ENCODE results near the gene NKX1-2.

The NKX1-2 gene

DNA sequence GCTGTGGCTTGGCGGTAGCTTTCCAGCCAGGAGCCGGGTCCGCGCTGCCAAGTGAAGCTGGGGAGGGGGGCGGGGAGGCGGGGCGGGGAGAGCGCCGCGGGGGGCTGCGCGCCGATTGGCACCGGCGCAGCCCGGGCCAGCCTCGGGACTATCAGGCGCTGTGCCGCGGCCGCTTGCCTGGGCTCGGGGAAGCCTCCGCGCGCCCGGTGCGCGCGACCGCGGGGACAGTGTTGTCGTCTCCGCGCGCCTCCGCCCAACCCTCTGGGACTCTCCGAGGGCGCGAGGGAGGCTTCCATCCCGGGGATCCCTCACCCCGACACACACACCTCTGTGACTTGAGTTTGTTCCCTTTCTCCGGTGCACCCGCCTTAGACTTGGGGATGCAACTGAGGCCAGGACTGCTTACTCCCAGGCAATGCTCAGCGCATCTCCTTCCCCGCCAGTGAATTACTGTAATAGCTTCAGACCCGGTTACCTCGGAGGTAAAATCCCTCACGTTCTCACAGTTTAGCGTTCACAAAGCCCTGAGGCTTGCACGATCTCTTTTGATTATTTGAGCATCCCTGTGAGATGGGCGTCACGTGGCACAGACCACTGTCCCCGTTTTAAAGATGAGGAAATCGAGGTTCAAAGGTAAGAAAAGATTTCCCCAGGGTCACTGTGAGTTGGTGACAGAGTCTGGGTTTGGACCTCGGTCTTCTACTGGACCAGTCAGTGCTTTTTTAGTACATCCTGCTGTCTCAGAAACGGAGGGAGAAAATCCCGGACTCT is at the start of gene NKX1-2:
Gene NKX1-2, minus strand, starts transcription at position 24 of the 771 bp plus-strand sequence. CDS start 92 bp downstream, outside the sequence.
- no peak for DNase-seq

DNA sequence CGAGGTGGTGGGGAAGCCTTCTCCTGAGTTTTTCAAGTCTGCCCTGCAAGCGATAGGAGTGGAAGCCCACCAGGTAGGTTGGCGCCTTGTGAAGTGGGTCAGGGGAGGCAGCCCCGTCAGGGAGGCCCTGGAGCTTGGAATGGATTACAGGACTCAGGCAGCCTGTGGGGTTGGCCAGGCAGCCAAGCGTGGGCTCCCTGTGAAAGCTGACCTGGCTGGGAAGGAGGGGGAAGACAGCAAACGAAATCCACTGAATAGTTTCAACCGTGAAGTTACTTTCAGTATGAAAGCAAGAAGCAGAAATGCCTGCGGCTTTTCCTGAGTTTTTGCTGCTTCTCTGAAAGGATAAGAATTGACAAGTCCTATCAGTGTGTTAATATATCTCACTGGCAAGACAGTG is 48.2 kb upstream of the NKX1-2 start:
- DNase-seq, result no peak

DNA sequence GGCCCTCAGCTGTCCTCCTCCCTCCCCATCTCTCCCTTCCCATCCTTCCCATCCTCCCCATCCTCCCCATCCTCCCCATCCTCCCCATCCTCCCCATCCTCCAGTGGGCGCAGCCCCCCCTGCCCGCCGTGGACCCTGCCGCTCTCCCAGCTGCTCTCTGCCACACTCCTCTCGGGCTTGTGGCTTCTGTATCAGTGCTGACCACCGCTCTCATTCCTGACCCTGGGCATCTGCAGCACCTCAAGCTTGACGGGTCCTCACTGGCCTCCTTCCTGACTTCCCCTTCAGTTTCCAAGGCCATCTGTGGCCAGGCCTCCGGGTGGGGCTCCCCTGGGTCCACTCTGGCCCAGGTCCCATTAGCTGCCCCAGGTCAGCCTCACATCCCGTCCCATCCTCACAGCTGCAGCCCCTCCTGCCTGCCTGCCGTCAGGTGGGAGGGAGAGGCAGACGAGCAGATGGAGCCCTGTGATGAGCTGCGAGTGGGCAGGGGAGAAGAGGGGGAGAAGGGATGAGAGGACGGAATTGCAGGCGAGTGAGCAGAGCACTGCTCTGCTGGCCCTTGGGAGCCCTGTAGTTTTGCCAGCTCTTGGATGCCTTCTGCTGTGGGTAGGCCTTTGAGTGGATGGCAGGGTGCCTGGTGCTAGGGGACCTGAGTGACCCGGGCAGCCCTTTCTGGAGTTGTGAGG is 47.5 kb upstream of the NKX1-2 start:
- DNase-seq, result no peak

DNA sequence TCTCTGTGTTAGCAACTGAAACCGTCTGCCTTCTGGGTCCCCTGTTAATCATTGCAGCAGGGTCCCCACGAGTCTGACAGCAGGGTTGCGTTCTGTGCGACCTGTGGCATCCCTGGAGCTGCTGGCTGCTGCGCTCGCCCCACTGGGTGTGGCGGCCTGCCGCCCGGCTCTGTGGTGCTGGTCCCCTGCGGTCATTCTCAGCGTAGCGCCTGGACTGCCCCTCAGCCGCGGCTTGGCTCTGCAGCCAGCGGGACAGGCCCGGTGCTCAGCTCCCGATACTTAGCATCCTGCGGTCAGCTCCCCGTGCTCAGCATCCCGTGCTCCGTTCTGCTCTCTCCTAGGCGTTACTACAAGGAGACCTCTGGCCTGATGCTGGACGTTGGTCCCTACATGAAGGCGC is 46.8 kb upstream of the NKX1-2 start:
- DNase-seq, result no peak

DNA sequence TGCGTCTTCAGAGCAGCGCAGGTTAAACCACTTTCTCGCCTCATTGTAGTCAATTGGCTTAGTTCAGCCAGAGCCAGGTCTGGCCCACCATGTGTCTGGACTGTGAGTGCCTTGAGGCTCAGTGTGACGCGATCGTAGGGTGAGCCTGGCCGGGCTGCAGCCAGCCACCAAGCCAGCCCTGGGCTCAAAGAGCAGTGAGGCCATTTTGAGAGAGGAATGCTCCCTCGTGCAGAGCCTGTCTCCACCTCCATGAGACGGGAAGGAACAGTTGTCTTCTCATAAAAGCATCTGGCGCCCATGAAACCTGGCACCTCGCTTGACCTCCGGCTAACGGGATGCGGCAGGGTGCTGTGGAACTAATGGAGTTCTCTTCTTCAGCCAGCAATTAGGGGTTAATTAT is 46.3 kb upstream of the NKX1-2 start:
- no peak for DNase-seq

DNA sequence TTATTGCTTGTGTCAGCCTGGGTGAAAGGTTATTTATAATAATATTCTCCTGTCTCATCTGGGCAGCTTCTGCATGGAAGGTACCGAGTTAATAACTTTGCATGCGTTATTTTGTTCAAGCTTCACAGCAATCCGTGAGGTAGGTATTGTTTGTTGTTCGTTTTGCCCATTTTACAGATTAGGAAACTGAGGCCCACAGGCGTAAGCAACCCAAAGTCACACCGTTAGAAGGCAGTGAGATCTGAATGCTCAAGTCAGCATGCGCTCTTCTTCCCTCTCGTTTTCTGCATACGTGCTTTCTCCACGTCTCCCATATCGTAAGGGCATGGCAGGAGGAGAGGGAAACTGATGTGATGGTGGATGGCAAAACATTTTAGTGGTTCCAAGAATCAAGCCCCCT is 45.9 kb upstream of the NKX1-2 start:
- no peak for DNase-seq

DNA sequence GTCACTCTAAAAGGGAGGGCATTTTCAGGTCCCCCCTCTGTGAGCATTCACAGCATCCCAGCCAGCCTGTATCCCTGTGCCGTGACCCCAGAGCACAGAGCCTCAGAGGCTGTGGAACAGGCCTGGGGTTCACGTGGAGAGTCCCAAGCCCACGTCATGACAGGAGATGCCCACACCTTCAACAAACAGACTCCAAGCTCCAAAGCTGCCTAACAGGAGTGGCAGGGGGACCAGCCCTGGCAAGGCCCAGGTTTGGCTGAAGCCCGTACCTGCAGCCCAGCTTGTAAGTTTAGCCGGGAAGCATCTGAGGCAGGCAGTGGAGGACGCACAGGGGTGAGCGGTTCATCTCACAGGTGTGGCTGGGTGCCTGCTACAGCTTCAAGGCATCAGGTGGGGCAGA is 45.3 kb upstream of the NKX1-2 start:
- no peak for DNase-seq

DNA sequence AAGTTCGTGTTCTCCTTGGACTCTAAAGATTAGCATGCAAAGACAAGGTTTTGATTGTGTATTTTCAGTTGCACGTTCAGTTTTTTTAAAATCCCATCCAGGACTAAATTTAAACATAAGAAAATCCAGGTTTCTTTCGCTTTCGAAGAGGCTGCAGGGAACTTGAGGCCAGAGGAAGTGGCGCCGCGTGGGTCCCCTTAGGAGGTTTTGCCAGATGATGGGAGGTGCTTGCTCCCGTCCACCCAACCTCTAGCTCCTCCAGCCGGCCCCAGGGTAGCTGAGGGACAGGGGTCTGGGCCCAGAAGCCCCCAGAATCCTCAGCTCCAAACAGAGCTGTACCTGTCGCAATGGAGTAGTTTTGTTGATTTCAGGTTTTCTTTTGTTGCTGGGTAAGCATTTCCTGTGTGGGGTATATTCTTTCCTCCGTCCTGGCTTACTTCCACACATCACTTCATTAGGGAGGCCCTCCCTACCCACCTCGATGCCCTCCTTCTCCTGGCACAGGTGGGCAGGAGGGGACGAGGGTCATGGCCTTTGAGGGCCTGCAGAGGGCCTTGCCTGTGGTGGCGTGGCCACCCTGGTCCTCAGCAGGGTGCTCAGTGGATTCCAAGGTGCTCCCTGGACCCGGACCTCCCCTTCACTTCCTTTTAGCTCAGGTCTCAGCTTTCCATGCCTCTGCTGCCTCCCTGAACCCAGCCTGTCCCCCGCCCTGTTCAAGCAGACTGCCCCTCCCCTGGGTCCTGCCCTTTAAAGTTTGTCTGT is 44.4 kb upstream of the NKX1-2 start:
- DNase-seq, result no peak

DNA sequence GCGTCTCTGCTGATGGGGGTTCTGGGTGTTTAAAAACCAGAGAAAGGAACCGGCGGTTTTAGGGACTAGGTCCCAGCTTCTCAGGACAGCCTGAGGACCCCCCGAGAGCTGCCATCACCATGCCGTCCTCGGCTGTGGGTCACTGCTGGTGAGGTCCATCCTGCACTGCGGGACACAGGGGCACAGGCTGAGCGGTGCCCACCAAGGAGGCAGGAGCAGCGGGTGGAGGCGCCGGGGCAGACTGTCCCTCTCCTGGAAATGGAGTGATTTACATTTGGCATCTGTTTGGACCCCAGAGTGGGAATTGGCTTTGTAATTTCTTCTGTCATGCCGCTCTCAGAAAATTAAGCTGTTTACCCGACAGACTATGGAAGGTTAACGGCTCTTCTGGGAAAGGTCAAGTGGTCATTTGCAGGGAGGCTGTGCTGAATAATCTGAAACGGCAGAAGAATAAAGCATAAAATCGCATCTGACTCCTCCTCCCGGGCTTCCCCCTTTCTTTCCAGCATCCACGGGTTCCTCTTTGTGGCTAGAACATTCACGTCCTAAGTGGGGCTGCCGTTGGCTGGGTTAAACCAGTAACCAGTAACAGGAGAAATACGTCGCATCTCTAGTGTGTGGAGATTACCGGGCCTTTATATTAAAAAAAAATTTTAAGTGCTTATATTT is 43.5 kb upstream of the NKX1-2 start:
- DNase-seq, result no peak

DNA sequence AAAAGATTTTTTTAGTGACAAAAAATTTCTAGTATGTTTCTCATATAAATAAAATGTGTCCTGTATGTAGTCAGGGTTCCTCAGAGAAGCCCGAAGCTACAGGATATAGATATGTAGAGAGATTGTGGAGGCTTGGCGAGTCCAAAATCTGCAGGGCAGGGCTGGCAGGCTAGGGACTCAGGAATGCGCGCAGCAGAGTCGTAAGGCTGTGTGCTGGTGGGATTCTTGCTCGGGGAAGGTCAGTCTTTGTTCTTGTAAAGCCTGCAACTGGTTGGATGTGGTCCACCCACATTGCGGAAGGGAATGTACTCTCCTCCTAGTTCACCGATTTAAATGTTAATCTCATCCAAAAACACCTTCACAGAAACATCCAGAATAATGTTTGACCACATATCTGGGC is 42.4 kb upstream of the NKX1-2 start:
- no peak for DNase-seq

DNA sequence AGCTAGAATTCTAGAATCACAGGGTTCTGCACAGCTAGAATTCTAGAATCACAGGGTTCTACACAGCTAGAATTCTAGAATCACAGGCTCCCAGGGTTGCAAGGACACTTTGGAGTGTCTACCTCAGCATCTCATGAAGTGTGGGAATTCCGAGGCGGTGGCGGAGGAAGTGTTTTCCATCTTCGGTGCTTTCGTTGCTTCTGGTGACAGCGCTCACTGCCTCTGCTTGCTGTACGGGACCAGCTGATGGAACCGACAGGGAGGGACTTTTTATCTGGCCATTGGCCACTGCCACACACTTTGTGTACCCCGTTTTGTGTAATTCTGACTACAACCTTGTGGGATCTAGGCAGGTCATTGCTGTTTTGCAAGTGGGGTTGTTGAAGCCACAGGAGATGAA is 41.3 kb upstream of the NKX1-2 start:
- DNase-seq, result no peak

DNA sequence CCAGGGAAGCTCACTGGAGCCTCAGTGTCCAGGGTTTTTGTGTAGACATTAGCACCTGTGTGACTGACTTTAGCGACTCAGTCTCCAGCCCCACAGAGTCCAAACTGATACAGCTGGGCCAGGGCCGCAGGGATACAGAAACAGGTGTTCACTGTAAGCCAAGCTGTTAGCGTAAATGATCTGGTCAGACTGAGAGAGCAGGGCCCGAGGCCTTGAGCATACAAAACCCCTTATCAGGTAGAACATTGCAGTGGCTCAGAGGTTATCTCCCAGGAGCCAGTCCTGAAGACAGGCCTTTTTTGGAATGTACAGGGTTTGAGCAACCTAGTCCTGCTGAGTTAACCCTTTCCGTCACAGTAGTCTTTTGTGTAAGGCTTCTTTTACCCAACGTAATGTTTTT is 36.8 kb upstream of the NKX1-2 start:
- no peak for DNase-seq

DNA sequence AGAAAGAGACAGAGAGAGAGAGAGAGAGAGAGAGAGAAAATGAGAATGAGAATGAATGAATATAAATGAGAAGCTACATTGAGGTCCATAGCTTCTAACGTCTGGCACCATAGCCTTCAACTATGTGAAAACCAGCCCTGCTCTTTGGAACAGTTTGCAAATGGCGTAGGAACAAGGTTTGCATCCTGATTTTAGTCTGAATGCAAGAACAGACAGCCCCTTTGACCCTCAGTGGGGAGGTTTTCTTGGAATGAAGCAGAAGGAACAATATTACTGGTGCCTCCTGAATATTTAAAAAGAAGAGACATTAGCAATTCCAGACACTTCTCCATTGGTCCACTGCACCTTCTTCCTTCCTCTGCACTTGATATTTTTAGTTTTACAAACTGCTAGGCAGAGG is 34.8 kb upstream of the NKX1-2 start:
- DNase-seq, result no peak

DNA sequence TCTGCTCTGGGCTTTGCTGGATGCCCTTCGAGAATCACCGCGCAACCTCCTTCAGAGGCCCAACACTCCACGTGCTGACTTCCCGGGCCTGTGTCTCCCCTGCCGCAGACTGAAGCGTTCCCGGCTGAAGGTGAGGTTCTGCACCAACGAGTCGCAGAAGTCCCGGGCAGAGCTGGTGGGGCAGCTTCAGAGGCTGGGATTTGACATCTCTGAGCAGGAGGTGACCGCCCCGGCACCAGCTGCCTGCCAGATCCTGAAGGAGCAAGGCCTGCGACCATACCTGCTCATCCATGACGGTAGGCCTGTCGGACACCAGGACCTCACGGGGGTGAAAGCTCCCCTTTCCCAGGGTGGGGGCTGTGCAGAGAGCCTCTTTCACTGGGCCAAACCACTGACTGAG is 34.2 kb upstream of the NKX1-2 start:
- DNase-seq, result no peak

DNA sequence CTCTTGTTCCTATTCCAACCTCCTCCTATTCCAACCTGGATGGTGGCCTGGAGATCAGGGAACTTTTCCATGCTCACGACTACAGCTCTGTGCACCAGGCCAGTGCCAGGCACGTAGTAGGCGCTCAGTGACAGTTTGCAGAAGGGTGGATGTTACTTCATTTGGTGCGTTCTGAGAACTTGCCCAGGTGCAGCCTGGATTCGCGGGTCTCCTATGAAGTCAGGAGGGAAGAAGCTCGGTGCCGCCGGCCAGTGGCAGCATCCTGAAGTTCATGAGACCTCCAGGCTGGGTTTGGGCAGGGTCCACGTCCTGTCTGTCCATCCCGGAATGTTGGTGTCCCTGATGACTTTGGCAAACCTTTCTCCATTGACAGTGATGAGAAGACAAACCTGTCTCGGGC is 33.0 kb upstream of the NKX1-2 start:
- DNase-seq, result no peak

DNA sequence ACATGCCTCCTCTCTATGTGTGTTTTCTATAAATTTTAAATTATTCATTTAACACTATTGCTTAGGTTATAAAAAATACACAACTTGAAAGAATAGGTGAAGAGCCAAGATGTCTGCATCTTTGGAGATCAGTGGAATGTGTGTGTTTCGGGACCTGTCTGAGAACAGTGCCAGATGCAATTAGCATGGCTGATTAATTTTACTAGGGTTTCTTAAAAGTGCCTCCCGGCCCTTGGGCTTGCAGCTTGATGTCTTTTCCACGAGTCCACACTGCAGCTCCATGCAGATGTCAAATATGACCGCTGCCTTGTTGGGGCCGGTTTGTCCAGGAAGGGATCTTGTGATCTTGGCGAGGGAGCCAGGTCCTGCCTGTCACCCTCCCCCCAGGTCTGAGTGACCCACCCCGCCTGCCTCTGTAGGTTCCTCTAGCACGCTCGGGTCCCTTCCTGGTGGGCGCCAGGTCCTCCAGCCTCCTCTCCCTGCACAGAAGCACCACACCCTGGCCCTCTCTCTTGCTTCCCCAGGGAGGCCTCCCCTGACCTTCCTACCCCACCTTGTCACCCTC is 32.5 kb upstream of the NKX1-2 start:
- DNase-seq, result no peak

DNA sequence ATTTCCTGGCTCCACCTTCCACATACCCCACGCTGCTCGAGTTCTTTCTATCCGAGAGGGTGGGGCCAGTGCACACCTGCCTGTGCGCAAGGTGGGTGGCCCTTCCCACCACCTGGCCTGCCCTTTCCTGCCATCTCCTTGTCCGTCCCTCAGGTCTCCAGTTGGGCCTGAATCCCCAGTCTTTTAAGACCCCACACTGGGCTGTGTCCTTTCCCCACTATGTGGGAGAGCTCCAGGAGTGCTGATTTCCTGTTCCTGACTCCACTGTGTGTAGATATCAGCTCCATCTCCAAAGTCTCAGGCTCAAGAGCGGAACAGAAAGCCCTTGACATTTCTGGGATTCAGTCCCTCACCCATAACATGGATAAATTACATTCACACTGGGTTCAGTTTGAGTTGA is 31.9 kb upstream of the NKX1-2 start:
- DNase-seq, result no peak

DNA sequence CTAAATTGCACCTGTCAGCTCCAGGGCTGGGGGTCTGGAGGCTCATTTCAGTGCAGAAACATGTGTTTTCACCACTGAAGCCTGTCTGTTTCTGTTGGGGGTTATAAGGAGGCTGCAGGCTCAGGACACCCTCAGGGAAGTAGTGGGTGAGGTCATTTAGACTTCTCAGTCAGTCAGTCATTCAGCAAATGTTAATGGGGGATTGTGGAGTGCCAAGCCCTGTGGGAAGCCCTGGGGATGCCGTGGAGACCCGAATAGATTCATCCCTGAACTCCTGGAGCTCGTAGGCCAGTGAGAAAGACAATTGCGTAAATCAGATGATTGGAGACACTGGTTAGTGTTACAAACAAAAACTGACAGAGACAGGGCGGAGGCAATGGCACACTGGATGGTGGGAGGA is 31.0 kb upstream of the NKX1-2 start:
- no peak for DNase-seq

DNA sequence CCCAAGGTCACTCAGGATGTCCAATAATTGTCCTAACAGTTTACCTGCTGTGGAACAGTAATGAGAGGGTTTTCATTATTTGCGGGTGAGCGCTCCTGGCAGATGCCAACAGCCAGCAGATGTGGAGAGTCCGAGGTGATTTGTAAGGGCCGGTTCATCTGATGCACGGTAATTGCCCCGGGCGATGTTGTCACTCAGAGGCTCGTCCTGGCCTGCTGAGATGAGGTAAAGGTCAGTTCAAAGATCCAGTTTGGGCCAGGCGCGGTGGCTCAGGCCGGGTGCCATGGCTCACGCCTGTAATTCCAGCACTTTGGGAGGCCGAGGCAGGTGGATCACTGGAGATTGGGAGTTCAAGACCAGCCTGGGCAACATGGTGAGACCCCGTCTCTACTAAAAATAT is 28.7 kb upstream of the NKX1-2 start:
- DNase-seq, result no peak

DNA sequence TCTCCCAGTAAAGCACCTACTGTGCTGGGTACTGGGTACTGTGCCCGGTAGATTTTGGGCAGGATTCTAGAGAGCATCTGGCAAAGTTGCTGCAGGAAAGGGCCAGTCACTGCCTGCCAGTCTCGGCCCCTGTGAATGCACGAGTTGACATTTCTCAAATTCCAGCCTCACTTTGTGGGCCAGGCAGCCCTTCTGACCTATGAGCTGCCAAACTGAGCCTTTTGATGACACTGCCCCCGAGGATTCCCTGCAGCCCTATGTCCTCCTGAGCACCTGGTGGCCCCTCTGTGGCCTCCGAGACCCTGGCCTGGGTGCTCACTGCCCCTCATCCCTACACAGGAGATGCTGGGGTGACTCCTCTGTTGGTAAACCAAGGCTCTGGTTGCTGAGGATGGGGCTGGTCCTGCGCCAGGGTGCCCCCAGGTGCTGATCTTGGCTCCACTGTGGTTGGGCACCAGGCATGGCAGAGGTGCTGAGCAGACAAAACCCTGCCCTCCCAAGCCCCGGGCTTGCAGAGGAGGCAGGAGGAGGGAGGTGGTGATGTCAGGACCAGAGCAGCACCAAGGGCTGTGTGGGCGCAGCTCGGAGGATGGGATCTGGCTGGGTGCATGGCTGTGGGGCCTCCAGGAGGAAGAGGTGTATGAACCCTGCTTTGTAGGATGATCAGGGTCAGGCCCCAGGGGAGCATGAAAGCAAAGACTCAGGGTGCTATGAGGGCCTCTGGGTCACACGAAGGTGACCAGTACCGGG is 28.0 kb upstream of the NKX1-2 start:
- DNase-seq, result no peak

DNA sequence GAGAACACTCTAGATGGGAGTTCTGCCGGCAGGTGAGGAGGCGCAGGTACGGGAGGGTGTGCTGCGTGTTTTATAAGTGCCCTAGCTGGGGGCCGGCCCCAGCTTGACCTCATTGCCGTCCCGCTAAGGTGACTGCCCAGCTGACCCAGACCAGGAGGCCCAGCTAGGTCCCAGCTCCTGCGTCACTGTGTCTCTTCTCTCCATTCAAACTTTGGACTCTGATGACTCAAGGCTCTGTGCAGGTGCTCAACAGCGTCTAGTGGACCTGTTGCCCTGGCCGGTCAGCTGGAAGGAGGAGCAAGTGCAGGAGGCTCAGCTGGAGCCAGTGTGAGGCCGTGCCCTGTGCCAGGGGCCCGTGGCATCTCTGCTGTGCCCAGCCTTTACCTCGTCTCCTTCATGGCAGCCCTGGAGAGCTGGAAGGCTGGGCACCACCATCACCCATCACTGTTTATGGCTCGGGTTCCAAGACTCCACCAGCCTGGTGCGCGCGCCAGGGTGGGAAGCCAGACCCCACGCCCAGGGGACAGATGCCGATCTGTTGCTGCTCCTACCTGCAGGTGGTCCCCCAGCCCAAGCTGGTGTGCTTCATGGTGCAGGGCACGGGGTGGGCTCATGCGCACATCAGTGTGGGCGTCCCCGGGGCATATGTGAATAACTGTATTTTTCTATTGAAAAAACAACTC is 26.3 kb upstream of the NKX1-2 start:
- DNase-seq, result no peak

All from NCI-H1417 treated with DMSO at 0.1 percent for 48 hours (cell line).